Ovary (tissue), 3 donors: Measurements from ENCODE around the gene NTRK1.

Source experiments
- EP300 ChIP-seq: sonication (generic); formaldehyde crosslinking; IDR thresholded peaks from one replicate; pipeline ENCODE4 v1.6.1; 2017; ENCODE audit warnings: antibody characterized with exemption
- POLR2A ChIP-seq: fragments of 450-650 bp; IDR thresholded peaks from one replicate; pipeline ENCODE4 v1.6.1; 2017; ENCODE audit warnings: antibody characterized with exemption, mild to moderate bottlenecking, moderate library complexity
- TF ChIP-seq, protein P1 (sequence below), 3 donors: fragments of 450-650 bp in 2 of 3; fragments of 200-600 bp in 1 of 3; IDR thresholded peaks; one replicate each; pipeline versions ENCODE4 v1.5.1 to v1.8.0; 2016 to 2022; ENCODE audit warnings: antibody characterized with exemption in 3 of 3, mild to moderate bottlenecking in 1 of 3
- donor health status: DM: no; HTN: no; CAD: no.

DNA sequence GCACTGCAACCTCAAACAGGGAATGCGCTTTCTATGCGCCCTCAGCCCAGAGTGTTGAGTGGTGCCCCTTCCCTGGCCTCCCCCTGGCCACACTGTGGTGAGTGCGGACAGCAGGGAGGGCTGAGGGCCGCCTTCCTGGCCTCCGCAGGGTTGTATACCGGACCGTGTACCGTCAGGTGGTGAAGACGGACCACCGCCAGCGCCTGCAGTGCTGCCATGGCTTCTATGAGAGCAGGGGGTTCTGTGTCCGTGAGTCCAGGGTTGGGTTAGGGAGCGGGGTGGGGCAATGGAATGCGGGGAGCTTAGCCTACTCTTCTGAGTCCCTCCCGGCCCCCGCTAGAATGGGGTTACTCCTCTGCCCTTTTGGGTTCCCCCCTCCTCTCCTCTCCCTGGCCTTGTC, 44.5 kb downstream of the NTRK1 start:
- TF ChIP-seq, protein P1, sequence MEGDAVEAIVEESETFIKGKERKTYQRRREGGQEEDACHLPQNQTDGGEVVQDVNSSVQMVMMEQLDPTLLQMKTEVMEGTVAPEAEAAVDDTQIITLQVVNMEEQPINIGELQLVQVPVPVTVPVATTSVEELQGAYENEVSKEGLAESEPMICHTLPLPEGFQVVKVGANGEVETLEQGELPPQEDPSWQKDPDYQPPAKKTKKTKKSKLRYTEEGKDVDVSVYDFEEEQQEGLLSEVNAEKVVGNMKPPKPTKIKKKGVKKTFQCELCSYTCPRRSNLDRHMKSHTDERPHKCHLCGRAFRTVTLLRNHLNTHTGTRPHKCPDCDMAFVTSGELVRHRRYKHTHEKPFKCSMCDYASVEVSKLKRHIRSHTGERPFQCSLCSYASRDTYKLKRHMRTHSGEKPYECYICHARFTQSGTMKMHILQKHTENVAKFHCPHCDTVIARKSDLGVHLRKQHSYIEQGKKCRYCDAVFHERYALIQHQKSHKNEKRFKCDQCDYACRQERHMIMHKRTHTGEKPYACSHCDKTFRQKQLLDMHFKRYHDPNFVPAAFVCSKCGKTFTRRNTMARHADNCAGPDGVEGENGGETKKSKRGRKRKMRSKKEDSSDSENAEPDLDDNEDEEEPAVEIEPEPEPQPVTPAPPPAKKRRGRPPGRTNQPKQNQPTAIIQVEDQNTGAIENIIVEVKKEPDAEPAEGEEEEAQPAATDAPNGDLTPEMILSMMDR (IDR thresholded peaks at IDR 0.05) = no peak
- TF ChIP-seq POLR2A (no peak), EP300 (no peak)
